ENCODE data around the gene ARRDC3.

- TF ChIP-seq CTCF (conservative IDR thresholded peaks at IDR 0.05; ENCODE audit: low read depth, low read length) (no peak), EZH2 (IDR thresholded peaks at IDR 0.05; ENCODE audit: borderline replicate concordance, low read depth, low read length, poor library complexity, severe bottlenecking) (no peak)
These were observed 3.7 kb downstream of the ARRDC3 start for GRCh38 chr5:91379246-91379913.
